Pons (tissue), 1 donor: ENCODE data around the gene NPAS3.
A peak's percentile ranks its signal among the peaks of the same experiment; 100 is the strongest.

Experiments used
- DNase-seq: peaks from one replicate; pipeline ENCODE4 v3.0.0-alpha.2; 2016; ENCODE audit warnings: low spot score

The NPAS3 gene

DNA sequence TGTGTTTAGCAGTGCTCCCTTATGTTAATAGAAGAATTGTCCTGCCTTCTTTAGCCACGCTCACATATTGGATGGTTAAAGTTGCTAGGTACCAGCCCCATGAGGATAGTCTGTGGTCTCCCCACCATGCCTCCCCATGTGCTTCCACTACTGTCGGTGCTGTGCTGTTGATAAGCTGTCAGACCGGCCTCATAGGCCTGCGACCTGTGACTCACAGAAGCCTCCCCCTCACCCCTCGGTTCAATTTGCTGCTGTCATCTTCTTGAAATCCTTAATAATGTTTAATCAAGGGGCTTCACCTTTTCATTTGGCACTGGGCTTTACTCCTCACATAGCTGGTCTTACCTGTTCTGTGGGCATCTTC, 227.2 kb downstream of the NPAS3 start:
- no peak for DNase-seq

DNA sequence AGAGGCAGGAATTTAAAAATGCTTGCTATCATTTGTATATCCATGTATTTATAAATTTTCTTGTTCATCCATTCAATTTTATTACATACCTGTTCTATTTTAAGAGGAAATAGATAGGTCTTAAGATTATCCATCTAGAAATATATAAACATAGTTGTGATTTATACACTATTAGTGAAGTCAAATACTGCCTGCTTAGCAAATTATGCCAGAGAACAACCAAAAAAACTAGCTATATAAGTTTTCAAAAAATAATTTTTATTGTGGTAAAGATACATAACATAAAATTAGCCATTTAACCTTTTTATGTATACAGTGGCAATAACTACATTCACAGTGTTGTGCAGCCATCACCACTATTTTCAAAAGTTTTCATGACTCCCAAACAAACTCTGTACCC, 237.3 kb downstream of the NPAS3 start:
- no peak for DNase-seq

DNA sequence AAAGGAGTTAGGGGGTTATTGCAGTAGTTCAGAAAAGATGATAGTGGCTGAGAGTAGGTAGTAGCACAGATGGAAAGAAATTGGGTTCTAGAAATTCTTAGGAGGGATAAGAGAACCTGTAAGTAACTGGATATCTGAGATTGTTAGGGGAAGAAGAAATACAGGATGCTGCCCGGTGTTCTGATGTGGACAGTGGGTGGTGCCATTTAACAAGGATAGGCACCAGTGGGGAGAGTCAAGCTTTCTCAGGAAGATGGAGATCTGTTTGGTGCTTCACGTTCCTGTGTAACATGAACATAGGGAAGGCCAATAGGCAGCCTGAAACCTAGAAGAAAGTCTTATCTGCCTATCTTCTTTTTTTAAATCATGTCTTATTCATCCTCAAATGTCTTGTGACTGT, 245.9 kb downstream of the NPAS3 start:
- peak; percentile 35 for DNase-seq

DNA sequence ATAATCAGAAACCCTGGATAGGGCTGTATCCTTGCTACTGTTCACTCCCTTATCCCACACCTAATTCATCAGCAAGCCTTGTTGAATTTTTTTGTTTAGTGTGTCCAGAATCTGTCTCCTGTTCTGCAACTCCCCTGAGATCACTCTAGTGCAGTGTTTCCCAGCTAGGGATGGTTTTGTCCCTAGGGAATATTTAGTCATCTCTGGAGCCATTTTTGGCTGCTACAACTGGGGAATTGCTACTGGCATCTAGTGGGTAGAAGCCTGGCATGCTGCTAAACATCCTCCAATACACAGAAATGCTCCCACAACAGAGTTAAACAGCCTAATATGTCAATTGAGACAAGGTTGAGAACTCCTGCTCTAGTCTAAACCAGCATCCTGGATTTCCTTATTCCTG, 248.0 kb downstream of the NPAS3 start:
- DNase-seq, result no peak

DNA sequence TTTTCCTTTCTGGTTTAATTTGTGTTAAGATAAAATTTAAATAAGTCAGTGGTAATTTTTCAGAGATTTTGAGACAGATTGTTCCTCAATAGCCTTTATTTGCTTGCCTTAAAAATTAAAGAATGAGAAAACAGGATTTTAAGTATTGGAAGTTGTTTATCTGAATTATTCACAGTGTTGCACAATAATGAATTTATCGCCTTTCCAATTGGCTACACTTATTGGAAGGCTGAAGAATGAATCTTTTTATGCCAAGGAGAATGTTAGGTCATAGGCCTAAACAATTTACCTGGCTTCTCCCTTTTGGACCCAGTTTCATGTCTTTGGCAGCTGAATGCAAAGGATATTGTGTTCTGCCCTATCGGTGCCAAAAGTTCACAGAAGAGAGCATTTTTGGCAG, 250.2 kb downstream of the NPAS3 start:
- no peak for DNase-seq

DNA sequence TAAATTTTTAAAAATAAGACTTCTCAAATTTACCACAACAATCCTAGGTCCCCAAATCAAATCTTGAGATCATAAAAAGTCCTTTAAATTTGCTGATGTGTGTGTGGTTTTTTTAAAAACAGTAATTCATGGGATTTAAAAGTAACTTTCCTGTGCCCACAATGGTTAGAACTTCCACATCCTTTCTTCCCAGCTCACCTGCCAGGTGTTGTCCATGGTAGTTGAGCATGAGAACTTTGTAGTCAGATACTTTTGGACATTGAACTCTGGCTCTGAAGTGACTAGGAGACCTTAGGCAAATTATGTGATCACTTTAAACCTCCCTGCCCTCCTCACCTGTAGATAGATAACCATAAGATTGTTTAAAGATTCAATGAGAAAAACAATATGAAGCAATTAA, 253.2 kb downstream of the NPAS3 start:
- no peak for DNase-seq

DNA sequence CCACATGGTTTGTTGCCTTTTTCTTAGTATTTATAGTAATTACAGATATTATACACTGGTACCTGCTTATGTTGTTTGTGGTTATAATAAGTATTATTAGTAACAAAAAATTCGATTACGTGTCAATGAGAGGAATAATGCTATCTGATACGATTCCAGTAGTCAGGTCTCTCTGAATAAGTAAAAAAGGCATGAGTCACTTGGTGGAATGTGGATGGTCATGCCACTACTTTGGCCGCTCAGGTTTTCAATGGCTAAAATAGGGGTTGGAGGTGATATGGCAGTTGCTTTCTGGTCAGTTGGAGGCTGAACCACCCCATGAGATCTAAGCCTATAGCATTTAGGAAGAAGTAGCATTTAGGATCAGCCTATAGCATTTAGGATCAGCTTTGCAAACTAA, 255.9 kb downstream of the NPAS3 start:
- no peak for DNase-seq

DNA sequence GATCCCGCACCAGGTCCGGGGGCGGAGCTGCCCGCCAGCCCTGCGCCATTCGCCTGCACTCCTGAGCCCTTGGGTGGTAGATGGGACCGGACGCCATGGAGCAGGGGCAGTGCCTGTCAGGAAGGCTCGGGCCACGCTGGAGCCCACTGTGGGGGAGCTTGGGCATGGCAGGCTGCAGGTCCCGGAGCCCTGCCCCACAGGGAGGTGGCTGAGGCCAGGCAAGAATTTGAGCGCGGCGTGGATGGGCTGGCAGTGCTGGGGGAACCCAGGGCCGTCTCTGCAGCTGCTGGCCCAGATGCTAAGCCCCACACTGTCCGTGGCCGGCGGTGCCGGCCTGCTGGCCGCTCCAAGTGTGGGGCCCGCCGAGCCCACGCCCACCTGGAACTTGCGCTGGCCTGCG, 260.0 kb downstream of the NPAS3 start:
- DNase-seq, result no peak

DNA sequence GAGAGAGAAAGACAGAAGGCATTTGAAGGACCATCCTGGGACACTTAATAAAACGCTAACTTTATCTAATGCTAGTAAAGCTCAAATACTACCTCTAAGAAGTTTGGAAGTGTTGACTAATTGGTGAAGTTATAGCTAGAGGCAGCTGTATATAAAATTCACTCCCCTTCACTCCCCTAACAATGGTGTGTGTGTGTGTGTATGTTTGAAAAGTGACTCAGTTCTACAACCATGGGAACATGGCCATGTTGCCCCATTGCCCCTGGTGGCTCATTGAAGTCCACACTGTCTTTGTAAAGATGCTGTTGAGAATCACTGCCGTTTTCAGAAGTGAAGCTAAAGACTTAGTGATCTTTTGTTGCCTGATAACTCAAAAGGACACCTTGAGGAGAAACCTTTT, 262.4 kb downstream of the NPAS3 start:
- no peak for DNase-seq

DNA sequence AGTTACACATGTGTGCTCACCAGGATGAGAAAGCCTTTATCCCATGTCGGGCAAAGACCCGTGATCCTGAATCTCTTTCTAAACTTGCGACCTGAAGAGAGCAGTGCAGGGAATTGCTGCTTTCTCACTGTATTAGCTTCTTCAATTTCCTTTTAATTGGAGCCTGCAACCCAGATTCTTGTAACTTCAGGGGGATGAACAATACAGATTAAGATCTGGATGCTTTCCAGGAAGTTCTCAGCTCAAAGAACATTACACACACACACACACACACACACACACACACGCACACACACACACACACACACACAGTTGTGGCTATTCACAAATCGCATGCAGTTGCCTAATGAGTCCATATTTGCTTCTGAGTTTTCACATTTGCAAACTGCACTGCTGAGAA, 268.3 kb downstream of the NPAS3 start:
- no peak for DNase-seq

DNA sequence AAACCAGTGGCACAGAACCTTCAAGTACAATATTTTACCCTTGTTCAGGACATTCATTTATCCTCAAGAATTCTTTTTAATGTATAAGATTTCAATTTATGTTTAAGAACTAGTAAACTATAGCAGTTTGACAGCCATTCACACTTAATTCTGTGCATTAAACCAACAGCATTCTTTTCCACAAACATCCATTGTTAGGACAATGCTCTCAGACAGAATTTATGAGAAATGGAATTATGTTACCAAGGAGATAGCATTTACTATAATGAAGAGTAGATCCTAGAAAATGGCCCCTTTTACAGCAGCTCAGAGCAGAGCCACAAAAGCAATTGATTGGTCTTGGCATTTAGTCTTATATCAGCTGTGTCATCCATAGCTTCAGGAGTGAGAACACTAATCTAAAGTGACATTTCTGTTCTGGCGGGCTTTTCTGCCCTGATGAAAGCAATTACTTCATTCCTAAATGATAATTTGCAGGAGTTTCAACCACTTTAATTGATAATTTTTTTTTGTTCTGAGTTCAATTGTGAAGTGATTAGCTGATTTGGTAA, 268.9 kb downstream of the NPAS3 start:
- DNase-seq, result no peak

DNA sequence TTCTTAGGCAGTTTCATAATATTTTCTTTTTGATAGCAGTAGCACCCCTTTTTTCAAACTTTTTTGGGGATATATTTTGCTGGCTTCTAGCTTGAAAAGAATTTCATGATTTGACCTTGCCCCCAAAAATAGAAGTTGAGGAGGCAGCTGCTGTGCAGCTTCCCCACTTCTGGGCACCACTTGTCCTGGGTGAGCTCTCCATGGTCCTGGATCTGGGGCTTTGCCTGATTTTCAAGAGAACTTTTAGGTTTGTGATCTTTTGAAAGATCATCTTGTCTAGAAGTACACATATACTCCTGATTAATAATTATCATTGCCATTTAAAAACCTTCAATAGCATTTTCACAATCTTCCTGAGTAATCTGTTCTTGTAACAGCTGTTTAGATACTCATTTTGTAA, 271.6 kb downstream of the NPAS3 start:
- DNase-seq, result no peak

DNA sequence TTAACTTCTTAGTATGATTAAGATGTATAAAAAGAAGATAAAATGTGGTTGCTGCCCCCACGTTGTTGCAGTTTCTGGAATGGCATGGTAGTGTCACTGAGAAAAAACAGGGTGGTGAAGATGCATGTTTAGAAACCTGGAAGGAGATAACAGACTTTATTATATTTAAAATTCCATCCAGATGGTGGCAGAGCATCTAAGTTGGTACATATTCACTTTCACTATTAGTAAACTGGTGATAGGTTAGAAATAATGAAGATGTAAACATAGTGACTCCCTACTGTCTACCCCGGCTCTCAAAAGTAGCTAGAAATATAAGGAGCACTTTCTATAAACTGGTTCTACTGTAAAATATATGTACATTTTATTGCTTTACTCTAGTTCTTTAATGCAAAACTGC, 279.3 kb downstream of the NPAS3 start:
- DNase-seq, result no peak

DNA sequence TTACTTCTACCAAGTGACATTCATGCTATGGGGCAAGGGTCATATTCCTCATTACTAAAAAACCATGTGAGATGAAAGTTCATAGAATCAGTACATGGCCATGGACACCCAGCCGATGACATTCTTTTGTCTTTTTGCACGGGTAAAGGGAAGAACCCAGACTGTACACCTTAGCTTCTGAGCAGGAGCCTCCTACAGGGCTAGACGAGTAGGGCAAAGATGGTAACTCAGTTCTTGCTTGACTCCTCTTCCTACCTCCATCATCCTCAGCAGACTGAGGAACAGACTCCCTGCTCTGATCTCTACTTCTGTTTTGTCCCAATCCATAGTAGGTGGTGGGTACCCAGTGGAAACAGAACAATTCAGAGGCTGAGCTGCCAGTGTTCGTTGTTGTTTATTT, 281.3 kb downstream of the NPAS3 start:
- DNase-seq, result no peak

DNA sequence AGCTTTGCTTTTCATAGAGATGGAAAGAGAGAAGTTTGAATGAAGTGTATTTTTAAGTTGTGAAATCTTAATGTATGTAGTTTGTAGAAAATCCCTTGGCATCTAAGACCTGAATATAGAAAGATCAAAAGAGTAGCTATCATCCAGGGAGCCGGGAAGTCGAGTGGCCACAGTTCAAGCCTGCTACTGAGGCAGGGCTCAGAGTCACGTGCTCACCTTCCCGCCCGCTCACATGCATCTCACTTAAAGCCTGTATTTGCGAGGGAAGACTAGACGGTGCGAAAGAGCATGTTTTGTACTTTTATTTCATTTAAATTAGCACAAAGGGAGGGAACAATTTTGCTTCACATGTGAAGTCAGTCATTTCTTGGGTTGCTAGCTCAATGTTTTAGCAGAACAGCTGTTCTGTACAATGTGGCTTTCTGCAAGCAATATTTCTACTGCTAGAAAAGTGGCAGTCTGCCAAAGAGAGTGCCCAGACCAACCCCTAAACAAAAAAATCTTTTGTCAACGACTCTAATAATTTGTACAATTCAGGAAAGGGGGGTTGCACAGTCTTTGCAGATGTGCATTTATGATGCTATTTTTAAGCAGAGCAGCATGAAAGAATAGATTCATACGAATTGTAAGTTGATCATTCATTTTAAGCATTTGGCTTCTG, 290.7 kb downstream of the NPAS3 start:
- peak; percentile 95 for DNase-seq

DNA sequence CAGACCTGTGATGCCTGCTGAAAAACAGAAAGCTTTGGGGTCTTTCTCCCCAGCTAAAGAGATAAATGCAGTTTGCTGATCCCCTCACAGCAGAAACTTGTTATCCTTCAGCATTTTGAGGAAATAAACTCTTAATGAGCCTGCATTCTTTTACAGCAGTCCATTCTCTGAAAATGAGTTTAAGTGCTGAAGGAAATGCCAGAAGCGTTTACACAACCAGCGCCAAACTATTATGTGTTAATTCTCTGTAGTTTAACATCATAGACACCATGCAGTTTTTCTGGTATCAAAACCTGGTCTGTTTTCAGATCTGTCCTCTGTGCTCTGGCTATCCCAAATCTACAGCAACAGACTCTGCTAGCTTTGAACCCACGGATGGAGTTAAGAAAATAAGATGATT, 291.3 kb downstream of the NPAS3 start:
- no peak for DNase-seq

DNA sequence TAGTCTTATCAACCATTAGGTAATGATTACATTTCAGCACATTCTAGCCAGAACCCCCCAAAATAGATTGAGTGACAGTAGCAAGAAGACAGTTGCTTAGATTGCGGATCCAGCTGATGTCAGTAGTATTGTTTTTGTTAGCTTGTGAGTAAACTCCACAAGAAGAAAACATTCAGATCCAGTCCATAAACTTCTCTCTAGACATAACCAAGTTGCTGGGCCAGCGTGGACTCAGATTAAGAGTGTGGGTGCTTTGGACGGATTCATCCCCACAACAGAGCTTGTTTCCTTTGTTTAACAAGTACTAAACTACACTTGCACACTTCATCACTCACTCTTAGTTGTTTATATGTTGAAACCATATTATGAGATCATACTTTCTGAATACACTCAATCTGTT, 293.4 kb downstream of the NPAS3 start:
- peak; percentile 15 for DNase-seq

DNA sequence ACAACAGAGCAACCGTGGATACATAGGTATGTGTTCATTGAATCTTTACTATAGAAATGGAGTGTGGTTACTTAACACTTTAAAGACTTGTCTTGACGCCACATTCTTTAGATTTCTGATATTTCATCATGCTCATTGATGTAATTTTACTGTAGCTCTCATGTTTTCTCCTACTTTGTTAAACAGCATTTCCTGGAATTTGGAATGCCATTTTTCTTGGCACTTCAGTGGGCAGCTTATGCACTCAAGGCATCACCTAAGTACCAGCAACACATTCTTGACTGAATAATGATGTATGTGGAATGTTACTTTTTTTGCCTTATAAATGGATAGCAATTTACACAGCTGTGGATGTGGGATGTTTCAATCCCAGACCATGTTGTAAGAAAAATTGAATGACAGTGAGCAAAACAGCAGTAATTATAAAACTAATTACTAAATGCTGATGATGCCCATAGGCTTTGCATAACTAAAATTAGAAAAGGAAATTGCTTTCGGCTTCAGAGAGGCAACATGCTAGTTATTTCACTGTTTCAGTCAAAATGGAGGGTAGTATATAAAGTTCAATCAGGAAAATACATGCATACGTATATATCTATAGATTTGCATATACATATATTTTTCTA, 298.5 kb downstream of the NPAS3 start:
- no peak for DNase-seq

DNA sequence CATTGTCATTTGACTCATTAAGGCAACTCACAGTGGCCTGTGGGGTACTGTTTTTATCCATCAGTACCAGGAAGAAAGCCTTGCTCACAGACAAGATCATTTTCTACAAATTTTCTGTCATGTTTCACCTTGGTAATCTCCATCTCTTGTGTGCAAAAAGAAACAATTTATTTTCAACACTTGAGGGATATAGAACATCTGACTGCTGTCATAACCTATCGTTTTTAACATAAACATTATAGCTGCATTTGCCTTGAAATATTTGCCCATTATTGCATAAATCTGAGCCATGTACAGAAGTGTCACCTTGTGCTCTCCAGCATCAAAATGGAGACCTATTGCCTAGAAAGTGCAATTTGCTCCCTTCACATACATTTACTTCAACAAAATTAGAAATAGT, 300.8 kb downstream of the NPAS3 start:
- DNase-seq, result no peak

DNA sequence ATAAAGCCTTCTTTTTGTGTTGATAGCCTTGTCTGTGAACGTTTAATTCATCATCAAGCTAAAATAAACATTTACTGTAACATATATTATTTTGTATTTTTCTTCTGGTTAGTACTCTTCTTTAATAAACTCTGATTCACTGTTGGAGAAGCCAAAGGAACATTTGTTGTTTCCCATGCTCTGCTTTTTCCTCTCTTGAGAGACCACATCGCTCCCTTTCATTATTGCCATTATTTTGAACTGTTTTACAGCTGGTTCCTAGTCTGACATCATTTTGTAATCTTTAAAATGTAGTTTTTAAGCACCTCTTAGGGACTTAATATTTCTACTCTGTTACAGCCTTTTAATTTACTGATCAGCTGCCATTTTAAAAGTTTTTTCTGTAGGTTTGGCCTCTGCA, 301.8 kb downstream of the NPAS3 start:
- DNase-seq, result no peak

DNA sequence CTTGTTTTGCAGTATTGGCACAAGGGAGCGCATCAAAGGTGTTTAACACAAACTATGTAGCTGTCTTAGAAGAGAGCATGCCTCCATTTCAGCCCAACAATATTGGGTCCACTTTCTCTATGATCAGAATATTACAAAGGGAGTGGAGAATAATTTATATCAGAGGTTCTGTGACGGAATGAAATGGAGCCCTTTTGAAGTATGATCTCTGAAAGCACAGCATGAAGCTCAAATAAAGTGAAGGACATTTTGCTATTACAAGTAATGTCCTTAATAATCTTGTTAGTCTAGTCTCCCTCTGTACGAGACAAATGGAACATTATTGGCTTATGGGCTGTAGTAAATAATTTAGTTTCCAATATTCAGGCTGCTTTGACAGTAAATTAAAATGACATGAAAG, 302.7 kb downstream of the NPAS3 start:
- DNase-seq, result no peak

DNA sequence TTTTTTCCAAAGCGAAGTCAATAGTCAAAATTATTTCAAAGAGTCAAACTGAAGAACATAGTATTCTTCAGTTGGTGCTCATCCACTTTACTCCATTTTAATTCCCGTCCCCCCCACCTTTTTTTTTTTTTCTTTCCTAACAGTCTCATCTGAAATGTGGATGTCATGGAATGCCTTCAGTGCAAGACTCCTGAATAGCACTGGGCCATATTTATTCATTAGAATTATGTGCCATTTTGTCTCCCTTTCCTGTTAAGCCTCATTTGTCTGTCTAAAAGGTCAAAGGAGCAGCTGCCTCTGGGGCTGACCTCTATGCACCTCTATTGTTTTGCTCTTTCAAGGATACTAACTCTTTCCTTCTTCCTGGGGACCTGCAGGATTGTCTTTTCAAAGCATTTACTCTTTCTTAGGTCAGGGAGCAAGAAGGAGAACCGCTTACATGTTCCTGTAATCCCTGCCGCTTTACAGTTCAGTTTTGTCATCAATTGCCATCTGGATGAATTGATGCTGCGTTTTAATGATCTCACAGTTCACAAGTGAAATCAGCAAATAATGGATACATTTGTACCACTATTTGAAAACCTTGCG, 310.6 kb downstream of the NPAS3 start:
- DNase-seq, result no peak

DNA sequence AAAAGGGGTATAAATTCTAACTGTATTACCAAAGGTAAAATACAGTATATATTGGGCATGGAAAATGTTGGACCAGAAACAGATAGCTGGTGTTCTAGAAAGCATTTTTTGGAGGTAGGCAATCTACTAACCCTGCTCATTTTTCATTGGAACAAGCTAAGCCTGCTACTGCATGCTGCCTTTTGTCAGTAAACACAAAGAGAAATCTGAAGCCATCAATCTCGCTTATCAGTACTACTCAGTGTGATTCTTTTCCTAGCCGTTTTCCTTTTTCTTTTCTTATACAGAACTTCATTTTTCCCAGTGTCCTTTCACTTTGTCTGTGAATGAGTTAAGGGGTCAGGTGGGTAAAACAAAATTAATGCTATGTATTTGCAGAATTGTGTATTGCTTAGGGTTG, 312.3 kb downstream of the NPAS3 start:
- no peak for DNase-seq

DNA sequence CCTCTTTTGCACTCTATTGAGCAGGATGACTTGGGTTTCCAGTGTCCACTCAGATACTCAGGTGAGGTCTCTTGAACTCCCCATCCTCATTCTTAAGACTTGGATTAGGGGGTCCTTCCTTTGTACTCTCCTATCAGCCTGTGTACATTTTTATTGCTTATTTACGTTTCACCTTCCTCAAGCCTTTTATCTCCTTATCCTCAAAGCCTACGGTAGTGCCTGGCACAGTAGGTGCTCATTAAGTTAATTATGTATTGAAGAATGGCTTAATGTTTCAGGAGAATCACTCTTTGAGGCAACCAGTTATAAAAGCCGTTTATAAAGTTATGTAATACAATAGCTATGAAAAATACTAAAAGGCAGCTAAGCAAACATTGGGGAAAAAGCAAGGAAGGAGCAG, 315.7 kb downstream of the NPAS3 start:
- DNase-seq, result no peak
